Mucosa of descending colon (tissue), 3 donors: ENCODE results near the gene ZFYVE26. TPM values are rescaled to one million over a fixed set of nuclear protein-coding genes. Genes with fewer than 3 reads are reported as not detected.

Experiments used
- ATAC-seq: fragments of 200-7000 bp; cut with Tn5 transposase; one replicate; pipeline ENCODE4 v1.9.1; 2020; ENCODE audit warnings: mild to moderate bottlenecking, moderate library complexity
- DNase-seq, 3 donors: peaks; one replicate each; pipeline ENCODE4 v3.0.0-alpha.2; 2020
- H3K36me3 ChIP-seq: fragments of 200-600 bp; one replicate; pipeline ENCODE4 v1.8.0; 2021; ENCODE audit warnings: low read depth, mild to moderate bottlenecking
- H3K4me1 ChIP-seq: fragments of 200-600 bp; one replicate; pipeline ENCODE4 v1.8.0; 2021; ENCODE audit warnings: low read depth, mild to moderate bottlenecking
- H3K4me3 ChIP-seq: fragments of 200-600 bp; one replicate; pipeline ENCODE4 v1.8.0; 2021; ENCODE audit warnings: mild to moderate bottlenecking
- H3K9me3 ChIP-seq: fragments of 200-600 bp; one replicate; pipeline ENCODE4 v1.8.0; 2021; ENCODE audit warnings: mild to moderate bottlenecking
- CTCF ChIP-seq: fragments of 200-600 bp; IDR thresholded peaks from one replicate; pipeline ENCODE4 v1.8.0; 2022; ENCODE audit warnings: antibody characterized with exemption, mild to moderate bottlenecking
- intact Hi-C, 2 donors: fragments of 100-400 bp; cut with DNase I in 1 of 2; cut with micrococcal nuclease in 1 of 2; formaldehyde crosslinking; loops; one replicate each; pipeline versions ENCODE4 v1.11.0 to v1.11.1; 2022; cut with DNase I, micrococcal nuclease
- total RNA-seq, 3 donors: library from RNA; stranded (reverse); fragmentation: NEBNext Ultra II Directional in 2 of 3; extraction: Animal tissue kit (Norgen Biotek cat#: 25700) in 2 of 3; gene quantifications; one replicate each; pipeline versions ENCODE4 v1.2.1 to v1.2.4, GENCODE V29; 2021 to 2023
- donor health status: DM: no; HTN: no; CAD: no; lungs with moderate emphysema.
- donor health status: DM: no; HTN: no; CAD: no.
- donor health status: DM: no; HTN: yes; CAD: no.

ZFYVE26 gene
- total RNA-seq, 3 donors from 2014 or later: 23.4 to 31.7 (median 29.1) TPM

GRCh38 chr14:67785270-67786109, 30.9 kb downstream of the ZFYVE26 start:
- Histone ChIP-seq H3K9me3 (no peaks in the 10 kb centered on the region), H3K4me3 (no peak overlapping the region), H3K36me3 (peaks cover 19% of the 10 kb centered on the region), H3K4me1 (no peaks in the 10 kb centered on the region)
- intact Hi-C loops: no loop called here
- DNase-seq (no peak), ATAC-seq (no peak)
- no peak for TF ChIP-seq CTCF

DNA sequence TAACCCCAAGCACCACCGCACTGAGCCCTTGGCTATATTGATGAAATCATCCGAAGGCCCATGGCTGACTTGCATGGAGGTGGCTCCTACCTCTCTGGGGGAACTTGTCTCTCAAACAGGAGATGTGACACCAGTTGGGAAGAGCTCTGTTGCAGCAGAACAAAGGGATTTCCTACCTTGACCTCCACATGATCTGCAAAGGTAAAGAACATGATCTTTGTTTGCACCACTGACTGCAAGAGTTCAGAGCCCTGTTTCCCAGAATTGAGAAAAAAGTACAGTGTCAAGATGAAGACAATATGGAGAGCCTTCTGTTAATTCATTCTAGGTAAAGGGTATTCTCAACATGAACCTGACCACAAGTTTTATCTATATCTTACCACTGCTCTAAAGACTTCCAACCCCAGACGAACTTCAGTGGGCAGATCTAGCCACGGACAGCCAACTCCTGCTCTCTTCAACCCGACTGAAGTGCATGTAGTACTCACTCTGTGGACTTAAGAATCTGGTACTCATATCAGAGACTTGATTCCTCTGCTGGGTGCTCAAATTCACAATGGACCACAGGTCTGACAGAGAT, 32.1 kb downstream of the ZFYVE26 start:
- no peak overlapping the region for H3K4me3 ChIP-seq
- TF ChIP-seq CTCF: no peak
- peaks cover 17% of the 10 kb centered on the region for H3K36me3 ChIP-seq
- no peak for ATAC-seq
- H3K4me1 ChIP-seq: no peaks in the 10 kb centered on the region
- no peak for DNase-seq
- H3K9me3 ChIP-seq: no peaks in the 10 kb centered on the region
- intact Hi-C loops: no loop called here

DNA sequence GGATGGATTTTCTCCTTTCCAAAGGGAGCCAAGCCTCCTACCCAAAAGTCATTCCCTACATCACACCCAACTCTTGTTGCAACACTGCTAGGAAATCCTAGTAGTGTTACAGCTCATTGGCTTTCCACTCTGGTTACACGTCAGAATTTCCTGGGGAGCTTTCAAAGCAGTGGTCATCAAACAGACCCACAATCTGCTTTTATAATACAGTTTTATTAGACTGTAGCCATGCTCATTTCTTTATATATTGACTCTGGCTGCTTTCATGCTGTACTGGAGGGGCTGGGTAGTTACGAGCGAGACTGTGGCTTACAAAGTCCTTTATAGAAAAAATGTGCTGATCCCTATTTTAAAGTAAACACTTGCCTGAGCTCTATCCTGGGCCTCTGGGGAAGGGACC, 34.3 kb downstream of the ZFYVE26 start:
- H3K36me3 ChIP-seq: peaks cover 17% of the 10 kb centered on the region
- DNase-seq: no peak
- H3K4me3 ChIP-seq: no peak overlapping the region
- intact Hi-C loops: no loop called here
- H3K4me1 ChIP-seq: no peaks in the 10 kb centered on the region
- TF ChIP-seq CTCF: no peak
- no peak for ATAC-seq
- H3K9me3 ChIP-seq: no peaks in the 10 kb centered on the region

DNA sequence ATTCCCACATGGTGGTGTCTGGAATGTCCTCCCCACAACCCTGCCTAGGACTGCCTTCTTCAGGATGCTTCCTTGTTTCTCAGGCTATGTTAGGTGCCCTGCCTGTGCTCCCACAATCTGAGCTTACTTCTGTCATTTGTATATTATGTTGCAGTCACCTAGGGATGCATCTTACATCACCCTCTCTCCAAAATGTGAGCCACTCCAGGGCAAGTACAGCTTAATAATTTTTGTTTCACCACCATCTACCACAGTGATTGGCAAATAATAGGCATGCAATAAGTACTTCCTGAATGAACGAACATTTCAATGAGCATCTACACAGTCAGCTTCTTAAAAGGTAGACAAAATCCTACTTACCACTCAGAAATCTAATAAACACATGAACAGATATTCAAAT, 37.6 kb downstream of the ZFYVE26 start:
- H3K36me3 ChIP-seq: peaks cover 6% of the 10 kb centered on the region
- no peaks in the 10 kb centered on the region for H3K9me3 ChIP-seq
- TF ChIP-seq CTCF: no peak
- no peaks in the 10 kb centered on the region for H3K4me1 ChIP-seq
- ATAC-seq (no peak), DNase-seq (no peak)
- intact Hi-C loops: no loop called here
- no peak overlapping the region for H3K4me3 ChIP-seq

- Histone ChIP-seq H3K4me1 (no peaks in the 10 kb centered on the region), H3K9me3 (no peaks in the 10 kb centered on the region), H3K4me3 (no peak overlapping the region), H3K36me3 (peaks cover 13% of the 10 kb centered on the region)
- no peak for TF ChIP-seq CTCF
- DNase-seq (no peak), ATAC-seq (no peak)
- intact Hi-C loops: no loop called here
Observed at GRCh38 chr14:67776653-67777322, 39.6 kb downstream of the ZFYVE26 start.
